Activated CD4-positive, alpha-beta T cell treated with anti-CD3 and anti-CD28 coated beads, Interleukin-2, amount 50 U/mL, for 1 hour (primary cell): ENCODE results near the gene CNGA2.
"Not testable (repeated sequence)": the region's sequence is repeated elsewhere in the genome, so short reads cannot be mapped to it uniquely, and the experiment has no call there.

Experiments used
- DNase-seq: peaks from one replicate; pipeline ENCODE4 v3.0.0-alpha.2; 2020

The CNGA2 gene

DNA sequence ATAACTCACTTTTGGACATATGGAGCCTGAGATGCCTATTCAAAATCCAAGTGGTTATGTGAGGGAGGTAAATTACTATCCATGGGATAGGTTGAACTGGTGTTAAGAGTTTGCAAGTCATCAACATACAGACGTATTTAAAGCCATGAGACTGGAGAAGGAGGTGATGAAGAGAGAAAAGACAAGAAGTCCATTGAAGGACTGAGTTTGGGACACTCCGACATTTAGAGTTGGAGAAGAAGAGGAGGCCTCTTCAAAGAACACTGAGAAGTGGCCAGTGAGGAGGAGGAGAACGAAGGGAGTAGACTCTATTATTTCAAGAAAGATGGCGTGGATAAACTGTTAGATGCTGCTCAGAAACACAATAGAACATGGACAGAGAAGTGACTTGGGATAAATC, at the start of gene CNGA2:
Gene CNGA2, plus strand, starts transcription at position 301 of the 400 bp plus-strand sequence. CDS start 3,738 bp downstream, outside the sequence.
- DNase-seq: no peak

DNA sequence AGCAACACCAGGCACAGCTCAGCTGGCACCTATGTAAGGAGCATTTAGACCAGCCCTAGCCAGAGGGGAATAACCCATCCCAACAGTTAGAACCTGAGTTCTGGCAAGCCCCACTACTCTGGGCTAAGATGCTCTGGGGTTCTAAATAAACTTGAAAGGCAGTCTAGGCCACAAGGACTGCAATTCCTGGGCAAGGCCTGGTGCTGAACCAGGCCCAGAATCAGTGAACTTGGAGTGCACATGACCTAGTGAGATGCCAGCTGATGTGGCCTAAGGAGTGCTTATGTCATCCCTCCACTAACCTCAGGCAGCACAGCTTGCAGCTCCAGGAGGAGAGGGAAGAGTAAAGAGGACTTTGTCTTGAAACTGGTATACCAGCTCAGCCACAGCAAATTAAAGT, 46.9 kb upstream of the CNGA2 start:
- DNase-seq: no peak

DNA sequence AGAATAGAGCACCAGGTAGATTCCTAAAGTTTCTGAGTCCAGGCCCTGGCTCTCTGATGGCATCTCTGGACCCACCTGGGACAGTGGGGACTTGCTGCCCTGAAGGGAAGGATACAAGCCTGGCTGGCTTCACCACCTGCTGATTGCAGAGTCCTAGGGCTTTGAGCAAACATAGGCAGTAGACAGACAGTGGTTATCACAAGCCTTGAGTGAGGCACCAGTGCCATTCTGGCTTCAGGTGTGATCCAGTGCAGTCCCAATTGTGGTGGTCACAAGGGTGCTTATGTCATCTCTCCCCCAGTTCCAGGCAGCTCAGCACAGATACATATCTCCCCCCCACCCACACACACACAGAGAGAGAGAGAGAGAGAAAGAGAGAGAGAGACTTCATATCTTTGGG, 45.9 kb upstream of the CNGA2 start:
- DNase-seq: no peak

DNA sequence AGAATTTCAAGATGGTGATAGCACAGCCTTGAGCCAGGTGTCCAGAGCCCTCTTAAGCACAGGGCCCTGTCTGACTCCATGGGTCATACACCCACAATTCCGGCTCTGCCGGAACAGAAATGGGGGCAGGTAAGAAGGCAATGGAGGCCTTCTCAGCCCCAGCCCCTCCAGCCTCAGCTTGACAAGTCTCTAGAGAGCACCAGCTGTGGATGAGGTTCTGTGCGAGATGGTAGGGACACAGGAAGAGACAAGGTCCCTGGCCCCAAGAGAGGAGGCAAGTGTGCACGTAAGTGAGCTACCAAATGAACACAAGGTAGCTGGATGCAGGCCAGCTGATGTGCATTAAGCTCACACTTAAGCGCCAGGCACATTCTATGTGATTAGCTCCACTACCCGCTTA, 41.7 kb upstream of the CNGA2 start:
- no peak for DNase-seq

DNA sequence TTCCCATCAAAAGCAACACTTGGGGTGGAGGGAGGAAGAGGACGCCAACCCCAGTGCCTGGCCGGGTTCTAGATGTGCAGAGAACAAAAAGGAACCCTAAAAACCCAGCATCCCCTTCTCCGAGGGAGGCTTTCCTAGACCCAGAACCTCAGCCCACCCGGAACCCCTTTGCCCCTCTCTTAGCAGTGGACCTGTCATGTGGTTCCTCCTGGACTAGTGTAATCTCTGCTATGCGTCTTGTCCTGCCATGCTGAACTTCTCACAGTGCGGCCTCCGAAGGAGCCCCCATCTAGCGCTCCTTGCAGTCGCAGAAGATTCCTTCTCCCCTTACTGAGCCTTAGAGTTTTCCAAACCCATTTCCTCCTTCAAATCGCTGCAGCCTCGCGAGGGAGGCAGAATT, 40.4 kb upstream of the CNGA2 start:
- no peak for DNase-seq

DNA sequence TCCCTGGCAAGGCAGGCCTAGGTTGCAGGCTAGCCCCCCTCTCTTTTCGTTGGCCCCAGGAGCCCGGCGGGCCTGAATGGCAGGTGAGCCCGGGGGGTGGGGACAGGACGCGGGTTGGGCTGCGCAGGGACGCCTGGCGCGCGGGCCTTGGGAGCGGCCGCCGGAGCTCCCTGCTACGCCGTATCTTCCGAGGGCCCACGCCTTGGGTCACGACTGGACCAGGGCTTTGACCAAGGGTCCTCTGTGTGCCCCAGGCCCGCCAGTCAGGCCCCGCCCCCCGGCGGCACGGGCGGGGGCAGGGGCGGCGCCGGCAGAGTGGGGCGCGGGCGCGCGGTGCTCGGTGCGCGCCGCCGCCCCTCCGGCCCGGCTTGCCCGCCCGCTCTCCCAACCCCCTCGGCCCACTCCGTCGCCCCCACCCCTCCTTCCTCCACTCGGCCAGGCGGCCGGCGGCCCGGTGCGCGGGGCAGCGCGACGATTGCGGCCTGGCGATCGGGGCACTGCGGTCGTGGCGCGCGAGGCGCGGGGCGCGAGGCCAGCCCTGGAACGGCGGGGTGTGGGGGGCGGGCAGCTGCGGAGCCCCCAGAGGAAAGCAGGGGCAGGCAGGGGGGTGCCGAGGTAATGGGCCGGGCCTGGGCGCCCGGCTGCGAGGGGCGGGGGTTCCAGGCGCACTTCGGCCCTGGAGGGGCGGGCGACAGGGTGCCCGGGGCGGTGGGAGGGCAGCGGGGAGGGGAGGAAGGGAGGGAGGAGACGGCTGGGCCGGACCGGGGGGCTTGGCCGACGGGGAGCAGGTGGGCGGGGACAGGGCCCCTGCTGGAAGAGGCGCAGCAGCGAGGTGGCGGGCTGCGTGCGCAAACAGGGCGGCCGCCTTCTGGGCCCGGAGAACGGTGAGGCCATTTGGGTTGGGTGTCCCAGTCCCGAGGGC, 39.6 kb upstream of the CNGA2 start, which contains the start of gene PRRG3:
Gene PRRG3, plus strand, starts transcription at position 798 of the 922 bp plus-strand sequence. CDS start 3,357 bp downstream, outside the sequence.
- DNase-seq: no peak

DNA sequence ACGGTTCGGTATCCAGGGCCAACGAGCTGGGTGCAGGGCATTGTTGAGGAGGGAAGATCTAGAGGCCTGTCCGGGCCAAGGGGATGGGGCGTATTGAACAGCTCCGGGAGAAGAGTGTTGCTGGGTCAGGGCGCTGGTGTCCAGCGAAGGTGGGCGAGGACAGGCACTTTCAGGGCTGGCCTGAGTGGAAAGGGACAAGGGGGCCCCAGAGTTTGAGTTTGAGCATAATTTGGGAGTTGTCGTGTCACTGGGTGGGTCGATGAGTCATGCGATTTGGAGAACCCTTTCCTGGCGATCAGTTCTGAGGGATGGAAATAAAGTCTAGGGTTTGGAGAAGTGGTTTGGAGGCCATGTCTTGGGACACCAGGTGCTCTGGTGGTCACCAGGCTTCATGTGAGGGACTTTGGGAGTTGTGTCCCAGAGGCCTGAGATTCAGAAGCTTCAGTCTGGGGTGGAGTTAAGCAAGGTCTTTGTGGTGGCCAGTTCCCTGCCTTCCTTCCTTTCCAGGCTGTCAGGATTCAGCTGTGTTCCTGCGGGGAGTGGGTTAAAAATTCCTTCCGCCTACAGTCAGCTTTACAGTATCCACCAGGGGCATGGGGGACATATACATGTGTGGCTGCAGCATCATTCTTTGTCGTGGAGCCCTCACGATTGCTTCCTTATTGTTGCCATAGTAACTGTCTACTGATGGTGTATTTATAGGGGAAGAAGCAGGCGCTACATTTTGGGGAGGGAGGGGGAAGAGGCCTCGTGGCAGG, 38.8 kb upstream of the CNGA2 start:
- DNase-seq: no peak

DNA sequence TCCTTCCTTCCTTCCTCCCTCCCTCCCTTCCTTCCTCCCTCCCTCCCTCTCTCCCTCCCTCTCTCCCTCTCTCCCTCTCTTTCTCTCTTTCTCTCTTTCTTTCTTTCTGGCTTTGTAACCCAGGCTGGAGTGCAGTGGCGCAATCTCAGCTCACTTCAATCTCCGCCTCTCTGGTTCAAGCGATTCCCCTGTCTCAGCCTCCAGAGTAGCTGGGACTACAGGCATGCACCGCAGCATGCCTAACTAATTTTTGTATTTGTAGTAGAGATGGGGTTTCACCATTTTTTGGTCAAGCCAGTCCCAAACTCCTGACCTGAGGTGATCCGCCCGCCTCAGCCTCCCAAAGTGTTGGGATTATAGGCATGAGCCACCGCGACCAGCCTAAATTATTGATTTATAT, 37.5 kb upstream of the CNGA2 start:
- not testable (repeated sequence) for DNase-seq

DNA sequence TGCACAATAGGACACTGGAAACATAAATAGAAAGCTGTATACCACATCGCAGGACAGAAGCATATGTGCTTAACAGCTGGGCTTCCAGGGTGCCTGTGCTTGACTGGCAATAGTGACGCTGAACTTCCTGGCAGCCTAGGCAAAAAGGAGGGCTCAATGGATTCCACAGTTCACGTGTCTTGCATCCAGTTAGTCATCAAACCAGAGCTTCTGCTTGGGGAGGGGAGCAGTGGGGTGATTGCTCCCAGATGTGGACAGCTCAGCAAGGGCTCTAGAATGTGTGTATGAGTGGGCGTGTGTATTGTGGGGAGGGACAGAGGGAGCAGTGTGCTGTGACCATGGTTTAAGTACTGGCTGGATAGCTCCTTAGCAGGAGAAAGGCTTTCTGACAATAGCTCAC, 37.0 kb upstream of the CNGA2 start:
- DNase-seq: no peak

DNA sequence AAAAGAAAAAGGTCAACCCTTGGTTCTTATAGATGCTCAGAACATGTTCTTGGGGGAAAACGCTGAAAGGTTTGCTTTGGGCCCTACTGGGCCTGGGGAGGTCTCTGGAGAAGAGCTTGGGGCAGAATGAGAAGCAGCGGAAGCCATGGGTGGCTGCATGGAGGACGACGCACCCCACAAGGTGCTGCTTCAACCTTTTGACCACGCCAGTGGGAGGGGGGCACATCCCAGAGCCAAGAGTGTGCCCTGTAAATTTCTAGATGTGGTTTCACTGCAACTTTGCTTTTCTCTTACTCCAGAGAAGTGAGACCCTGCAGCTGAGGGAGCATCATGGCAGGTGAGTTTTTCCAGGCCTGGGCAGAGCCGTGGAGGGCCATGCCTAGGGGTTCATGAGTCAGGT, 36.1 kb upstream of the CNGA2 start:
- DNase-seq: no peak

DNA sequence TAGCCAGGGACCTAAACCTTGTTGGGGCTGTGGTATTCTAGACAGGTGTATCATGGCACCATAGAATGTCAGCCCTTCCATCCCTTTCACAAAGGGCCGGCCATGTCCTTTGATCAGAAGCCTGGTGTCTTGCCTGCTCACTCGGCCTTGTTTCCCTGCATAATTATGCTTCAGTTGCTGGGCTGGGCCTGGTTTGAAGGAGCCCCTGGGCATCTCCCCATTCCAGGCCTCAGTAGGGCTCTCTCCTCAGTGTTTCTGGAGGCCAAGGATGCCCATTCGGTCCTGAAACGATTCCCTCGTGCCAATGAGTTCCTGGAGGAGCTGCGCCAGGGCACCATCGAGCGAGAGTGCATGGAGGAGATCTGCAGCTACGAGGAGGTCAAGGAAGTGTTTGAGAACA, 34.8 kb upstream of the CNGA2 start:
- DNase-seq: no peak

DNA sequence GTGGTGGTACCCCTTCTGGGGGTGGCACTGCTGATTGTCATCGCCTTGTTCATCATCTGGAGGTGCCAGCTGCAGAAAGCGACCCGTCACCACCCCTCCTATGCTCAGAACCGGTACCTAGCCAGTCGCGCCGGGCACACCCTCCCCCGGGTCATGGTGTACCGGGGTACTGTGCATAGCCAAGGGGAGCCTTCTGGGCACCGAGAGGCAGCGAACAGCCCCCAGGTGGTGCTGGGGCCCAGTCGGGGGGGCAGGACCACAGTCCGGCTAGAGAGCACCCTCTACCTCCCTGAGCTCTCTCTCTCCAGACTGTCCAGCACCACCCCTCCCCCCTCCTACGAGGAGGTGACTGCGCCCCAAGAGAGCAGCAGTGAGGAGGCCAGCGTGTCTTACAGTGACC, 34.0 kb upstream of the CNGA2 start:
- DNase-seq: no peak

DNA sequence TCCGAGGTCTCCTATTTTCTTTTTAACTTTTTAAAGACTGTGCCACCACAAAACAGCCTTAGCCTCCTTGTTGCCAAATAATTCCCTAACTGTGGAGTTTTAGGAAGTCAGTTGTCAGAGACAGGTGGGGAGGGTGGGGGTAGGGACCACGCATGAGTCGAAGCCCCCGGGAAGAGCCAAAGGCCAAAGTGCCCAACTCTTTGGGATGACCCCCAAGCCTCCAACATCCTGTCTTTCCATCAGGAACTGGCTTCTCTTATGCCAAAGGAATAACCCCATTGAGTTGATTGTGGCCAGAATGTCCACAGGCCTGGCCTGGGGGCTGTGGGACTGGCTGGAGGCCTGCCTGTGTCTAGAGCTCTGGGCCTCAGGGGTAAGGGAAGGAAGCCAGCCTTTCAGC, 33.5 kb upstream of the CNGA2 start:
- no peak for DNase-seq

DNA sequence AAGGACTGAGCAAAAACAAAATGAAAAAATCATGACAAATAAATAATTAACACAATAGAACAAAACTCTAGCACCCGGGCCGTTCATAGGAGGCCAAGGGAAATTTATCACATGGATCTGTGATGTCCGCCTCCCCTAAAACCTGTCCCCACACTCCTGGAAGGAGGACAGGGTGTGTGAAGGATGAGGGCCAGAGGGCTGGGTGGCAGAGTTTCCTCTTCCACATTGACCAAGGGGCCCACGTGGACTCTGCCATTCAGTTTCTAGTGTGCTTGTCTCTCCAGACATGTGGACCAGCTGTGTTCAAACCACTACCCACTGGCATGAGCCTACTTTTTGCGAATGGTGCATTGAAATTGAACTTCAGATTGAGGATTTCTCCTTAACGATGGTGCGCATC, 33.0 kb upstream of the CNGA2 start:
- no peak for DNase-seq

DNA sequence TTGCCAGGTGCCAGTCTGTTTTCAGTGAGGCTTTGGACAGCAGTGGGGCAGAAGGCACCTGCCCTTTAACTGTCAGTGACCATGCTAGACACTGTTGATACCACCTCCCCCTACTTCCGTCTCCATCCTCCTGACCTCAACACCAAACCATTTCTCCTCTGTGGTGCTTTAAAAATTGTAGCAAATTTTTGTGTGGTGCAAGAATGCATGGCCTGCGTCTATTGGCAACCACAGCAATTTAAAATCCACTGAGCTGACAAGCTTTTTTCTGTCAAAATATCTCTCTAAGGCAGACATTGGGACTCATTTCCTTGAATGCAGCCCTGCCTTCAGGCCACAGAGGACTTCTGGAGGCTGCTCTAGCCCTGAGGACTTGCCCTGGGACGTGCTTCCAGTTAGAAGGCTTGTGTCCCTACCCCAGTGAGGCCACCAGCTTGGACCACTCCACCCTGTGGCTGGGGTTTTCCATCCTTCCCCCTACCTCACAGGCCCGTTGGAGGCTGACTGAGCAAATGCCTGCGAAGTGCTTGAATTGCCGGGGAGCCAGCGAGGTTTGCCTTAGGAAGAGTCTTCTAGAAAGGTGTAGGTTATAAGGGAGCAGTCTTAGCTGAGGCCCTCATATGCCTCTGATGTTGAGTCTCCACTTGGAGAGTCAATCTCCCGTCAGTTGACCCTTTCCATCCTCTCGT, 32.4 kb upstream of the CNGA2 start:
- no peak for DNase-seq

DNA sequence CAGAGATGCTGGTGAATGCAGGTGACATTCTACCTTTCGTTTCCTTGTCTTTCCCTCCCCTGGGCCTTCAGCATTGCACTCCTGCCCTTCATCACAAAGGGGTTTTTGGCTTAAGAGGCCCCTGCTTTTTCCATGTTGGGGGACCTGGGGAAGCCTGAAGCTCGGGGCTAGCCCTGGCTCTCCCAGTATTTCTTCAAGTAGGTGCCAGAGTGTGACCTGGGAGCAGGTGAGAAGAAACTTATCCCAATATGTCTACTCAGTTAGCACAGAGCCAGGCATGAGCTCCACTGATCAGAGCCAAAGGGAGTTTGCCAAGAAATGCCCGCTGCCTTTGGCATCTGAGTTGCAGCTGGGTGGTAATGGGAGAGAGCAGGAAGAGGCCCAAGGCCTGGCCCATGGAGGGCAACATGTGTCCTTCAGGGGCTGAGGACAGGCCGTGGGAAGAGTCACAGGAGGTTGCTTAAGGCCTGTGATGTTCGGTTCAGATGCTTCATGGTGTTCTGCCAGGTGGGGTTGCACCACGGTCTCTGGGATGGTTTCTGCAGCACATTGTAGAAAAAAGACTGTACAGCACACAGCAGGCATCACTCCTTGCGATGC, 31.7 kb upstream of the CNGA2 start:
- no peak for DNase-seq

DNA sequence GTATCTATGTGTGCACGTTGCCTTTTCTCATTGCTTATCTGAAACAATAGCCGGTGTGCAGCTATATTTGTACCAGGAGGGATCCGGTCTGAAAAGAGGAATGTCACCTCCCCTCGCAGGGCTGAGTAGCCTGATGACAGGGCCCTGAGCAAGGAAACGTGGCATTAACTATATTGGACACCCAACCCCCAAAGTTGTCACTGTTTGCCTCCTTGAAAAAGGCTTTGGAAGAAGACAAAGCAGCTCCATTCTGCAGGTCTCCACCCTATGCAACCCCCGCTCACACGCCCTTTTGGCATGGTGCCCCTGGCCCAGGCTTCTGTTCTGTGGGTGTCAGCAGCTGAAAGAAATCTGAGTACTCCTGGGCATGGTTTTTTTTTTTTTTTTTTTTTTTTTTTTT, 31.1 kb upstream of the CNGA2 start:
- no peak for DNase-seq

DNA sequence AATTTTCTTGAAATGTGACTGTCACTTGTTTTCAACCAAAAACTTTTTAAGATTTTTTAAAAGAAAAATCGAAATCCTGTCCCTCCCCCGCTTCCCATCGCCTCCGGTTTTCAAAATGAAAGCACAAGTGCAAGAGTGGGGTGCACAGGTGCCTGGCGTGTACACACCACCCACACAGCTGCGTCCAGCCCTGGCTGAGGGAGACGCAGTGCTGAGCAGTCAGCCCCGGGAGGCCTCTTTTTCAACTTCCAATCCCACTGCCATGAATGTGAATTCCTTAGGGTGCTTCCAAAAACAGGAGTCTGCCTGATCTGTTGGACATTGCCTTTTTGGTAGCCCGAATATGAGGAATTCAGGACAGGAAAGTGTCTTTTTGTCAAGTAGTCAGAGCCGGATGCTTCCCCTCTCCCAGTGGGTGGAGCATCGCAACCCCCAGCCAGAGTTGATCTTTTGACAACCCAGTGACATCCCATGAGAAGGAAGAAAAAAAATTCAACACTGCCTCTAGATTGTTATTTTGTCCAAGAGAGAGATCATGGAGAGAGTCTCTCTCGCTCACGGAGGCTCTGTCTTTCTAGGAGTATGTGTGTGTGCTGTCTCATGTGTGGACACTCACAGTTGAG, 30.4 kb upstream of the CNGA2 start:
- DNase-seq: no peak

DNA sequence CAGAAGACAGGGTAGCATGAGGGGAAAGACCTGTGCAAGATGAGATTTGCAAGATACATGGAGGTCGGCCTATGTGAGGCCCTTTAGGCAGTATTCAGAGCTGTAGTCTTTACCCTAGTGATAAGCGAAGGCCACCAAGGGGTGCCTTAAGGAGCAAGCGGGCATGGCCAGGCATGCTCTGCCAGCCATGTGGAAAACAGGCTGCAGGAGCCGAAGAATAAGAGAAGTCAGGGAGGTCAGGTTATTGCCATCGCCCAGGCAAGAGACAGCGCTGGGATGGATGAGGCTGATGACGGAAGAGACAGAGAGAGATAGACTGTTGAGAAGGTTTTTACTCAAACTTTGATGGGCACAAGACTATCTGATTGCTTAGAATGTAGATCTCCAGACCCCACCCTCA, 25.7 kb upstream of the CNGA2 start:
- no peak for DNase-seq

DNA sequence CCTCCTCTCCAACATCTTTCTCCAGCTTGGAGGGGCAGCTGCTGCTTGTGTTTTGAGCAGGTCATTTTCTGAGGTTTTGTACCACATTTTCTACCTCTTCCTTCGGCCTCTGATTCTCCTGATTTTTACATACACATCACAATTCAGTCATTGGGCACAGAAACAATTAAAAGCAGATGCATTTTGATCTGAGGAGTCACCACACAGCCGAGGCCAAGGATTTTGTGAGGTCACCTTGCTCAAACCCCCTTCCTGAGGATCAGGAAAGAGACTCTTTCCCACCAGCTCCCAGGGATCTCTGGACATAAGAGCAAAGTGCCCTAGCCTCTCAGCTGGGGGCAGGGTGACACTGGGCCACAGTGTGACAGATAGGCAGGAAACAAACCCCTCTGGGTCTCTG, 24.1 kb upstream of the CNGA2 start:
- no peak for DNase-seq

DNA sequence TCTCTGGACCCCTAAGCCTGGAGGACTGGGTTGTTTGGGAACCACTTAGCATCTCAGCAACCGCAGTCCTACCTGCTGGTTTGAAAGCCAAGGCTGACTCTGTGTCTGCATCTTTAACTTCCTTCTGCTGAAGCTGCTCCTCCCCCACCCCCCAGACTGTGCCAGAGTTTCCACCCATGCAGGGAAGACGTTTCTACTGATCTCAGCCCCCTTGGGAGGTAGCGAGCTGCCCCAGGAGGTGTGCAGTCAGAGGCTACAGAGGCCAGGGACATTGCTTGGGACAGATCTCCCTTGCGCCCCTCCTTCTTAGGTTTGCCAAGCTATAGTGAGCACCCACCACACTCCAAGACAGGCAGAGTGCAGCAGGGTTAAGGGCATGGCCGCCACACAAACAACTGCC, 23.4 kb upstream of the CNGA2 start:
- no peak for DNase-seq

DNA sequence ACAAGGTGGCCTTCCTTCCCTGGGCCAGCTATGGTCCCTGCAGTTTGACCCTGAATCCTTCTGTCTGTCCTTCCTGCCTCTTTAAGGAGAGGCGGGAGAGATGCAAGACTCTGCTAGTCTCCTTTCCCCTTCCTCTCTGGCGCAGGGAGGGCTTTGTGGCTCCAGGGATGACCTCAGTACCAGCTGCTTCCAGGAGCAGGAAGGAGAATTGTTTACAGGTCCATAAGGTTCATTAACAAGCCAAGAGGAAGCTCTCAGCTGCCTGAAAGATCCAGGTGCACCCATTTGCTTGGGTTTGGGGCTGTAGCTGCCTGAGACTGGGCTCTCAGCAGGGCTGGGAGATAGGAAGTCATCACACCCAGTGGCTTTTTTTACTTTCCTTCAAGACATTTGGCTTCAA, 22.8 kb upstream of the CNGA2 start:
- no peak for DNase-seq

DNA sequence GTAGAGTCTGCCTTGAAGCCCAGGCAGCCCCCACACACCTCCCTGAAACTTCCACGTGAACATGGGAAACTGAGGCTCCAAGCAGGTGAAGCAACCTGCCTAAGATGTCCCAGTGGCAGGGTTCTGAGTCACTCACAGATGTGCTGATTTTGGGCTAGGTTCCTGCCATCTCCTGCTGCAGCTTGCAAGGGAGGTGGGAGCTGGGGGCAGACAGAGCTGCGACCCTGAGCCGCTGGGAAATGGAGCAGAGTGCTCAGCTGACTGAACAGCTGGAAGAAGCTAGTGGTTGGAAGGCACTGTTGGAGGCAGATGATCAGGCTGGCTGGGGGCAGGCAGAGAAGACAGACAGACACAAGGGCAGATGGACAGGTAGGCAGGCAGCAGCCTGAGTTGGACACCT, 22.3 kb upstream of the CNGA2 start:
- DNase-seq: no peak
